GM12878 (cell line): ENCODE measurements around the gene RCBTB2. TPM values are rescaled to one million over a fixed set of nuclear protein-coding genes. Genes with fewer than 3 reads are reported as not detected.
A peak's percentile ranks its signal among the peaks of the same experiment; 100 is the strongest.

ENCODE experiments used
- ATAC-seq: fragments of 200-7000 bp; cut with Tn5 transposase; 3 replicates; pipeline ENCODE4 v1.9.1; 2020; ENCODE audit warnings: mild to moderate bottlenecking, moderate library complexity
- BruUV-seq: library from RNA; stranded (reverse); fragments of 400-500 nt; replicated peaks from 2 replicates; lab custom pipeline; 2021; lab: Mats Ljungman, UMichigan
- CTCF ChIA-PET: fragments of 300-600 bp; sonication (Branson Sonifier 250); formaldehyde crosslinking; extraction: SDS; loops from one replicate; lab custom pipeline; 2021; ENCODE audit warnings: inconsistent platforms; lab: Yijun Ruan, JAX
- POLR2A ChIA-PET: fragments of 350-600 bp; formaldehyde crosslinking; extraction: SDS; loops from one replicate; lab custom pipeline; 2021; ENCODE audit warnings: inconsistent platforms; lab: Charles Lee
- RAD21 ChIA-PET: fragments of 300-600 bp; sonication (Branson Sonifier 250); formaldehyde crosslinking; loops from one replicate; lab custom pipeline; 2023; ENCODE audit warnings: antibody characterized with exemption; ENCODE audit not compliant: unreplicated experiment; lab: Charles Lee
- SMC1A ChIA-PET: fragments of 300-600 bp; sonication (Branson Sonifier 250); formaldehyde crosslinking; loops from one replicate; lab custom pipeline; 2023; ENCODE audit not compliant: unreplicated experiment, uncharacterized antibody; lab: Charles Lee
- DNase-seq: peaks from one replicate; pipeline ENCODE4 v3.0.0-alpha.2; 2011; ENCODE audit warnings: low read depth, low spot score
- FAIRE-seq: peaks from 3 replicates; lab custom pipeline; 2011; peaks lifted over from hg19 to GRCh38; lab: Jason Lieb, UNC
- H2AFZ ChIP-seq: 2 replicates; pipeline ENCODE4 v1.6.0; 2011; ENCODE audit warnings: low read depth, low read length, control low read depth; ENCODE audit not compliant: control insufficient read depth
- H3K27ac ChIP-seq: 2 replicates; pipeline ENCODE4 v1.5.1; 2011; ENCODE audit warnings: control low read depth; ENCODE audit not compliant: control insufficient read depth, insufficient read depth
- H3K27me3 ChIP-seq, 2 experiments: replicated peaks in 1 of 2; 2 replicates each; pipeline versions ENCODE4 v1.6.0 to v1.6.1; 2011; ENCODE audit warnings: low read length in 1 of 2; ENCODE audit not compliant: control insufficient read depth in 2 of 2, insufficient read depth in 2 of 2
- H3K36me3 ChIP-seq, 2 experiments: 2 replicates each; pipeline ENCODE4 v1.5.1; 2011; ENCODE audit warnings: low read length in 1 of 2; ENCODE audit not compliant: control insufficient read depth in 2 of 2, insufficient read depth in 2 of 2
- H3K4me1 ChIP-seq: 2 replicates; pipeline ENCODE4 v1.6.1; 2011; ENCODE audit warnings: mild to moderate bottlenecking, low read length, moderate library complexity, mixed read lengths; ENCODE audit not compliant: control insufficient read depth, insufficient read depth
- H3K4me2 ChIP-seq: 2 replicates; pipeline ENCODE4 v1.6.0; 2011; ENCODE audit warnings: control low read depth; ENCODE audit not compliant: control insufficient read depth, insufficient read depth
- H3K4me3 ChIP-seq: fragments of 200-600 bp; sonication (generic); 2 replicates; pipeline ENCODE4 v1.5.1; 2016
- H3K79me2 ChIP-seq: 2 replicates; pipeline ENCODE4 v1.6.0; 2011; ENCODE audit warnings: low read length; ENCODE audit not compliant: control insufficient read depth, insufficient read depth
- H3K9ac ChIP-seq: 2 replicates; pipeline ENCODE4 v1.8.0; 2011; ENCODE audit warnings: low read length, control low read depth, mixed read lengths; ENCODE audit not compliant: control insufficient read depth, insufficient read depth
- H3K9me3 ChIP-seq: replicated peaks from 3 replicates; pipeline ENCODE4 v1.5.1; 2011; ENCODE audit warnings: mild to moderate bottlenecking, low read length; ENCODE audit not compliant: control insufficient read depth, insufficient read depth
- H4K20me1 ChIP-seq: 2 replicates; pipeline ENCODE4 v1.6.0; 2011; ENCODE audit not compliant: control insufficient read depth, insufficient read depth
- ASH2L ChIP-seq: fragments of 300-600, 200-600 bp; sonication (generic); IDR thresholded peaks from 2 replicates; pipeline ENCODE4 v1.6.1; 2017; ENCODE audit warnings: low read depth, mild to moderate bottlenecking, borderline replicate concordance
- CTCF ChIP-seq, 3 experiments: IDR thresholded peaks in 2 of 3; conservative IDR thresholded peaks in 1 of 3; 2 replicates each; pipeline ENCODE4 v1.5.1; 2011; ENCODE audit warnings: low read depth in 3 of 3, low read length in 3 of 3, mild to moderate bottlenecking in 3 of 3, control low read depth in 2 of 3, moderate library complexity in 2 of 3, inconsistent platforms in 1 of 3, mixed read lengths in 1 of 3; ENCODE audit not compliant: control insufficient read depth in 2 of 3, insufficient read depth in 1 of 3; ENCODE audit errors: extremely low read depth in 1 of 3
- IRF5 ChIP-seq: fragments of 450-650 bp; IDR thresholded peaks from 2 replicates; pipeline ENCODE4 v1.6.1; 2017; ENCODE audit warnings: borderline replicate concordance
- MLLT1 ChIP-seq: fragments of 450-650 bp; IDR thresholded peaks from 2 replicates; pipeline ENCODE4 v1.6.1; 2016; ENCODE audit warnings: mild to moderate bottlenecking
- NBN ChIP-seq: fragments of 450-650 bp; IDR thresholded peaks from 2 replicates; pipeline ENCODE4 v1.6.1; 2016
- RFX5 ChIP-seq: IDR thresholded peaks from 2 replicates; pipeline ENCODE4 v1.6.1; 2011; ENCODE audit warnings: low read depth, low read length, improper control_type of control experiment
- TCF3 ChIP-seq: IDR thresholded peaks from 2 replicates; pipeline ENCODE4 v1.6.1; 2012; ENCODE audit warnings: low read depth, mild to moderate bottlenecking, low read length, borderline replicate concordance; ENCODE audit not compliant: insufficient read depth
- ZBTB4 ChIP-seq: fragments of 450-650 bp; formaldehyde crosslinking; IDR thresholded peaks from 2 replicates; pipeline ENCODE4 v1.4.0; 2022; ENCODE audit warnings: mild to moderate bottlenecking, moderate library complexity
- ZNF274 ChIP-seq: IDR thresholded peaks from one replicate; pipeline ENCODE4 v1.8.0; 2011; ENCODE audit not compliant: insufficient read length, insufficient read depth
- ZNF687 ChIP-seq: fragments of 450-650 bp; IDR thresholded peaks from 2 replicates; pipeline ENCODE4 v1.6.1; 2017; ENCODE audit warnings: mild to moderate bottlenecking, moderate library complexity
- ZZZ3 ChIP-seq: IDR thresholded peaks from 2 replicates; pipeline ENCODE4 v1.6.1; 2011; ENCODE audit warnings: low read depth; ENCODE audit not compliant: control insufficient read depth, insufficient read length
- in situ Hi-C: fragments of 300-500 bp; cut with MboI; formaldehyde crosslinking; loops from 9 replicates; pipeline ENCODE4 v1.14.3; 2018; ENCODE audit warnings: mixed read lengths
- intact Hi-C: fragments of 100-400 bp; cut with micrococcal nuclease; formaldehyde crosslinking; loops from one replicate; pipeline ENCODE4 v1.14.2; 2022; ENCODE audit not compliant: unreplicated experiment
- polyA plus RNA-seq, 11 experiments: library from polyadenylated mRNA; depleted of rRNA in 4 of 11; unstranded in 6 of 11; stranded (reverse) in 5 of 11; fragments of >200 nt; fragmentation: Nextera tagmentation in 4 of 11; fragmentation: Illumina TruSeq in 1 of 11; extraction: Ambion mirVana in 4 of 11; extraction: Trizol in 1 of 11; gene quantifications; 1 replicate in 1 of 11; 2 replicates in 10 of 11; pipeline versions ENCODE4 v1.2.1 to v1.2.3, GENCODE V29; 2011 to 2016; ENCODE audit warnings: inconsistent platforms in 2 of 11, missing spikeins in 2 of 11, low read depth in 1 of 11
- total RNA-seq, 4 experiments: library from RNA; depleted of rRNA in 3 of 4; stranded (reverse); fragments of >200 nt in 3 of 4; fragmentation: Illumina TruSeq in 1 of 4; extraction: Trizol in 1 of 4; gene quantifications; 2 replicates each; pipeline versions ENCODE4 v1.2.1 to v1.2.3, GENCODE V29; 2013 to 2021

Gene RCBTB2
- total and polyA plus RNA-seq, 10 of the 15 experiments (the other 5 are each of a cell fraction or from before 2014, with no cell fraction given): 5.0 to 16.0 (median 8.5) TPM

- intact Hi-C loops: loop anchor here (2.0 to 5.0 kb wide), 4 partner anchors 31 to 277 kb away; partner anchors contain the start of genes RB1 and RCBTB2
- peak overlapping the region; percentile 62; the same call in 1 of the 2 replicates for H3K27ac ChIP-seq
- no TSS peak for BruUV-seq
- no peak for TF ChIP-seq MLLT1
- no peak for TF ChIP-seq ZNF274
- no peak for TF ChIP-seq ZZZ3
- no peak for TF ChIP-seq IRF5
- no peak for TF ChIP-seq NBN
- no peak for TF ChIP-seq ASH2L
- TF ChIP-seq CTCF (IDR thresholded peaks at IDR 0.05 in 2 of 3, conservative IDR thresholded peaks at IDR 0.05 in 1 of 3; ENCODE audit: control insufficient read depth in 2 of 3, extremely low read depth in 1 of 3, insufficient read depth in 1 of 3, low read depth in 3 of 3, low read length in 3 of 3): no peak
- no peak for TF ChIP-seq RFX5
- no peak for TF ChIP-seq TCF3
- no peak for TF ChIP-seq ZBTB4 (CRISPR knock-in tag)
- TF ChIP-seq ZNF687: no peak
Observed at GRCh38 chr13:48563626-48564025, 30.7 kb upstream of the RCBTB2 start.

More at GRCh38 chr13:48563626-48564025, 30.7 kb upstream of the RCBTB2 start:
- FAIRE-seq: no peak
- H3K4me2 ChIP-seq: no peak overlapping the region
- no peak overlapping the region for H2AFZ ChIP-seq
- H3K36me3 ChIP-seq: no peaks in the 10 kb centered on the region
- in situ Hi-C loops: no loop called here
- no peaks in the 10 kb centered on the region; the same call in 2 of the 3 replicates for H3K9me3 ChIP-seq
- H3K4me1 ChIP-seq: peaks cover 38% of the 10 kb centered on the region
- ATAC-seq: no peak
- no peaks in the 10 kb centered on the region for H4K20me1 ChIP-seq
- RAD21 ChIA-PET: interaction anchor here (1.0 to 4.9 kb wide), 3 partner anchors 13 to 35 kb away, joined by 3 to 51 read pairs (median 5); no protein-coding TSS in a partner anchor
- CTCF ChIA-PET: interaction anchor here (0.9 to 5.4 kb wide), 2 partner anchors 16 to 72 kb away, joined by 4 to 46 read pairs; no protein-coding TSS in a partner anchor
- H3K9ac ChIP-seq: no peak overlapping the region
- SMC1A ChIA-PET: interaction anchor here (1.3 to 8.2 kb wide), 4 partner anchors 14 to 71 kb away, joined by 3 to 103 read pairs (median 10); no protein-coding TSS in a partner anchor
- no peaks in the 10 kb centered on the region for H3K27me3 ChIP-seq
- POLR2A ChIA-PET: interaction anchor here (1.3 to 4.0 kb wide), 3 partner anchors 15 to 32 kb away, joined by 3 to 14 read pairs (median 3); no protein-coding TSS in a partner anchor
- DNase-seq: no peak
- H3K79me2 ChIP-seq: no peaks in the 10 kb centered on the region
- H3K4me3 ChIP-seq: no peak overlapping the region
